WTC11 (cell line): ENCODE measurements around the gene SPAAR. TPM values are rescaled to one million over a fixed set of nuclear protein-coding genes. Genes with fewer than 3 reads are reported as not detected.
A peak's percentile ranks its signal among the peaks of the same experiment; 100 is the strongest.

Source experiments
- ATAC-seq: fragments of 200-7000 bp; cut with Tn5 transposase; 2 replicates; pipeline ENCODE4 v1.10.0; 2021; ENCODE audit warnings: mild to moderate bottlenecking, moderate library complexity
- CTCF ChIA-PET: fragments of 300-600 bp; sonication (Branson Sonifier 250); formaldehyde crosslinking; loops from one replicate; lab custom pipeline; 2021; ENCODE audit warnings: antibody characterized with exemption; lab: Charles Lee
- POLR2A ChIA-PET: fragments of 350-600 bp; sonication (Branson Sonifier 250); formaldehyde crosslinking; loops from one replicate; lab custom pipeline; 2021; ENCODE audit warnings: antibody characterized with exemption; lab: Charles Lee
- DNase-seq: peaks from one replicate; pipeline ENCODE4 v3.0.0; 2021; ENCODE audit warnings: low spot score
- H3K27ac Mint-ChIP-seq: 2 replicates; pipeline ENCODE4 v1.8.0; 2021; ENCODE audit warnings: mixed read lengths
- H3K27me3 Mint-ChIP-seq: 2 replicates; pipeline ENCODE4 v1.8.0; 2021; ENCODE audit warnings: low read depth, mild to moderate bottlenecking, moderate library complexity, mixed read lengths
- H3K36me3 Mint-ChIP-seq: 2 replicates; pipeline ENCODE4 v1.8.0; 2021; ENCODE audit warnings: mixed read lengths
- H3K4me1 Mint-ChIP-seq: 2 replicates; pipeline ENCODE4 v1.8.0; 2022; ENCODE audit warnings: mixed read lengths
- H3K4me3 Mint-ChIP-seq: 2 replicates; pipeline ENCODE4 v1.8.0; 2021; ENCODE audit warnings: mild to moderate bottlenecking, moderate library complexity, mixed read lengths
- H3K9me3 Mint-ChIP-seq: 2 replicates; pipeline ENCODE4 v1.8.0; 2021; ENCODE audit warnings: mixed read lengths
- AR ChIP-seq: fragments of 250-450 bp; sonication (Bioruptor Pico); IDR thresholded peaks from 2 replicates; pipeline ENCODE4 v1.9.0; 2021; ENCODE audit warnings: mild to moderate bottlenecking
- ATF3 ChIP-seq: sonication (generic); formaldehyde crosslinking; conservative IDR thresholded peaks from 2 replicates; pipeline ENCODE4 v1.8.1; 2022; ENCODE audit warnings: mild to moderate bottlenecking, missing genetic modification reagents
- CTCF ChIP-seq: fragments of 200-600 bp; IDR thresholded peaks from 2 replicates; pipeline ENCODE4 v1.8.0; 2022; ENCODE audit warnings: antibody characterized with exemption
- ELF4 ChIP-seq: sonication (generic); formaldehyde crosslinking; IDR thresholded peaks from 2 replicates; pipeline ENCODE4 v1.8.1; 2022; ENCODE audit warnings: low read depth, mild to moderate bottlenecking, moderate library complexity, missing genetic modification reagents
- ESRRA ChIP-seq: sonication (generic); formaldehyde crosslinking; IDR thresholded peaks from 2 replicates; pipeline ENCODE4 v1.8.1; 2022; ENCODE audit warnings: mild to moderate bottlenecking, missing genetic modification reagents, borderline replicate concordance
- ETV6 ChIP-seq: sonication (generic); formaldehyde crosslinking; IDR thresholded peaks from 2 replicates; pipeline ENCODE4 v1.8.1; 2022; ENCODE audit warnings: mild to moderate bottlenecking, missing genetic modification reagents
- FOXJ3 ChIP-seq: sonication (generic); formaldehyde crosslinking; IDR thresholded peaks from 2 replicates; pipeline ENCODE4 v1.9.0; 2021; ENCODE audit warnings: missing genetic modification reagents, mild to moderate bottlenecking, borderline replicate concordance
- NR2C2 ChIP-seq: sonication (generic); formaldehyde crosslinking; IDR thresholded peaks from 2 replicates; pipeline ENCODE4 v1.8.0; 2022; ENCODE audit warnings: mild to moderate bottlenecking, missing genetic modification reagents
- PRRX2 ChIP-seq: fragments of 250-450 bp; sonication (Bioruptor Pico); IDR thresholded peaks from 2 replicates; pipeline ENCODE4 v1.8.0; 2021; ENCODE audit warnings: mild to moderate bottlenecking
- STAT6 ChIP-seq: sonication (generic); formaldehyde crosslinking; conservative IDR thresholded peaks from 2 replicates; pipeline ENCODE4 v1.8.1; 2023; ENCODE audit warnings: mild to moderate bottlenecking, low read depth, missing genetic modification reagents, moderate library complexity
- TEAD4 ChIP-seq: sonication (generic); formaldehyde crosslinking; IDR thresholded peaks from 2 replicates; pipeline ENCODE4 v1.8.0; 2022; ENCODE audit warnings: mild to moderate bottlenecking, missing genetic modification reagents
- ZNF121 ChIP-seq: sonication (generic); formaldehyde crosslinking; IDR thresholded peaks from 2 replicates; pipeline ENCODE4 v1.8.0; 2023; ENCODE audit warnings: missing genetic modification reagents
- ZNF138 ChIP-seq: sonication (generic); formaldehyde crosslinking; conservative IDR thresholded peaks from 2 replicates; pipeline ENCODE4 v1.8.1; 2022; ENCODE audit warnings: mild to moderate bottlenecking, moderate library complexity, missing genetic modification reagents
- ZNF281 ChIP-seq: sonication (generic); formaldehyde crosslinking; IDR thresholded peaks from 2 replicates; pipeline ENCODE4 v1.8.0; 2023; ENCODE audit warnings: mild to moderate bottlenecking, missing genetic modification reagents
- ZNF416 ChIP-seq: fragments of 250-450 bp; sonication (Bioruptor Pico); IDR thresholded peaks from 2 replicates; pipeline ENCODE4 v1.9.0; 2021; ENCODE audit warnings: mild to moderate bottlenecking, inconsistent platforms
- ZNF532 ChIP-seq: fragments of 250-450 bp; sonication (Bioruptor Pico); IDR thresholded peaks from 2 replicates; pipeline ENCODE4 v1.9.0; 2021; ENCODE audit warnings: mild to moderate bottlenecking, borderline replicate concordance
- total RNA-seq: library from RNA; stranded (reverse); gene quantifications from 3 replicates; pipeline ENCODE4 v1.2.3, GENCODE V29; 2021

SPAAR gene
- total RNA-seq, 1 experiment from 2014 or later, result 0.33 TPM

GRCh38 chr9:35945341-35946018 is 36.2 kb downstream of the SPAAR start (continued):
- TF ChIP-seq ZNF532 (CRISPR knock-in tag) (no peak), ZNF121 (CRISPR knock-in tag) (no peak), ZNF138 (CRISPR knock-in tag) (no peak), CTCF (peak; percentile 56), ELF4 (CRISPR knock-in tag) (no peak), NR2C2 (CRISPR knock-in tag) (no peak), STAT6 (CRISPR knock-in tag) (no peak)

GRCh38 chr9:35948451-35948850 is 39.2 kb downstream of the SPAAR start:
- H3K4me1 Mint-ChIP-seq, result peaks cover 8% of the 10 kb centered on the region; the same call in 1 of the 2 replicates
- H3K4me3 Mint-ChIP-seq, result no peak overlapping the region
- ATAC-seq (no peak), DNase-seq (no peak)
- POLR2A ChIA-PET, result no interaction called here
- peaks cover 2% of the 10 kb centered on the region; the same call in 1 of the 2 replicates for H3K36me3 Mint-ChIP-seq
- peaks cover 10% of the 10 kb centered on the region for H3K9me3 Mint-ChIP-seq
- CTCF ChIA-PET, result interaction anchor here (1.4 to 1.7 kb wide), 3 partner anchors 45 to 75 kb away, joined by 5 to 7 read pairs (median 6); no protein-coding TSS in a partner anchor
- H3K27me3 Mint-ChIP-seq, result peaks cover 55% of the 10 kb centered on the region
- H3K27ac Mint-ChIP-seq, result no peak overlapping the region
- TF ChIP-seq AR (CRISPR knock-in tag), result no peak
- no peak for TF ChIP-seq ATF3 (CRISPR knock-in tag)
- no peak for TF ChIP-seq NR2C2 (CRISPR knock-in tag)
- no peak for TF ChIP-seq ZNF416 (CRISPR knock-in tag)
- TF ChIP-seq ZNF281 (CRISPR knock-in tag), result no peak
- no peak for TF ChIP-seq ETV6 (CRISPR knock-in tag)
- no peak for TF ChIP-seq FOXJ3 (CRISPR knock-in tag)
- no peak for TF ChIP-seq PRRX2
- TF ChIP-seq ELF4 (CRISPR knock-in tag), result no peak
- no peak for TF ChIP-seq TEAD4 (CRISPR knock-in tag)
- TF ChIP-seq ESRRA (CRISPR knock-in tag), result no peak
